A549 (cell line): ENCODE results near the gene GCHFR. TPM values are rescaled to one million over a fixed set of nuclear protein-coding genes. Genes with fewer than 3 reads are reported as not detected.

Experiments used
- ATAC-seq, 2 experiments: fragments of 200-7000 bp in 1 of 2; fragments of >200 bp in 1 of 2; cut with Nextera tagmentation in 1 of 2; cut with Tn5 transposase in 1 of 2; 3 replicates each; pipeline versions ENCODE4 v1.8.0 to v1.9.1; 2018 to 2020; ENCODE audit warnings: mild to moderate bottlenecking in 1 of 2, moderate library complexity in 1 of 2
- CTCF ChIA-PET: fragments of 300-600 bp; sonication (Branson Sonifier 250); formaldehyde crosslinking; extraction: SDS; loops from one replicate; lab custom pipeline; 2021; ENCODE audit warnings: antibody characterized with exemption, inconsistent platforms; lab: Yijun Ruan, JAX
- POLR2A ChIA-PET: fragments of 350-600 bp; formaldehyde crosslinking; extraction: SDS; loops from one replicate; lab custom pipeline; 2021; ENCODE audit warnings: antibody characterized with exemption, inconsistent platforms; lab: Yijun Ruan, JAX
- DNase-seq, 2 experiments: peaks; one replicate each; pipeline versions ENCODE4 v3.0.0 to v3.0.0-alpha.2; 2011 to 2016; ENCODE audit warnings: low read depth in 1 of 2, low spot score in 1 of 2
- FAIRE-seq: peaks from 2 replicates; lab custom pipeline; 2011; peaks lifted over from hg19 to GRCh38; lab: Jason Lieb, UNC
- H3K27ac ChIP-seq, 2 experiments: fragments of >200 bp; sonication (Bioruptor Twin); formaldehyde crosslinking; 3 replicates each; pipeline ENCODE4 v1.5.1; 2016 to 2017
- H3K4me1 ChIP-seq: fragments of >200 bp; sonication (Bioruptor Twin); formaldehyde crosslinking; 3 replicates; pipeline ENCODE4 v1.6.1; 2016
- H3K4me2 ChIP-seq: fragments of >200 bp; sonication (Bioruptor Twin); formaldehyde crosslinking; 3 replicates; pipeline ENCODE4 v1.6.1; 2016
- H3K4me3 ChIP-seq: fragments of >200 bp; sonication (Bioruptor Twin); formaldehyde crosslinking; 3 replicates; pipeline ENCODE4 v1.5.1; 2016
- H3K9me3 ChIP-seq: fragments of >200 bp; sonication (Bioruptor Twin); formaldehyde crosslinking; 3 replicates; pipeline ENCODE4 v1.6.1; 2016
- BHLHE40 ChIP-seq: IDR thresholded peaks from 2 replicates; pipeline ENCODE4 v1.6.1; 2012; ENCODE audit warnings: low read depth, low read length, inconsistent platforms
- CEBPB ChIP-seq, 2 experiments: fragments of >200 bp in 1 of 2; sonication (Bioruptor Twin) in 1 of 2; formaldehyde crosslinking in 1 of 2; IDR thresholded peaks; 2 replicates each; pipeline ENCODE4 v1.6.1; 2012 to 2016
- CHD2 ChIP-seq: fragments of 150-350 bp; IDR thresholded peaks from 2 replicates; pipeline ENCODE4 v1.6.1; 2014; ENCODE audit warnings: low read length; ENCODE audit not compliant: partially characterized antibody
- EP300 ChIP-seq, 2 experiments: fragments of >200 bp; sonication (Bioruptor Twin); formaldehyde crosslinking; IDR thresholded peaks; 2 replicates in 1 of 2; 3 replicates in 1 of 2; pipeline ENCODE4 v1.6.1; 2016 to 2017
- ESRRA ChIP-seq: fragments of 150-350 bp; IDR thresholded peaks from 2 replicates; pipeline ENCODE4 v1.6.1; 2014; ENCODE audit warnings: mild to moderate bottlenecking, low read length, borderline replicate concordance
- JUN ChIP-seq, 2 experiments: fragments of >200 bp; sonication (Bioruptor Twin); formaldehyde crosslinking; IDR thresholded peaks; 2 replicates in 1 of 2; 3 replicates in 1 of 2; pipeline ENCODE4 v1.6.1; 2016 to 2017
- RNF2 ChIP-seq: fragments of 200-600 bp; sonication (generic); IDR thresholded peaks from 2 replicates; pipeline ENCODE4 v1.6.1; 2016; ENCODE audit warnings: low read depth, mild to moderate bottlenecking, antibody characterized with exemption, moderate library complexity, borderline replicate concordance
- SMC3 ChIP-seq: fragments of >200 bp; sonication (Bioruptor Twin); formaldehyde crosslinking; IDR thresholded peaks from 3 replicates; pipeline ENCODE4 v1.6.1; 2018; ENCODE audit warnings: inconsistent platforms
- ZC3H11A ChIP-seq: fragments of 450-650 bp; IDR thresholded peaks from 2 replicates; pipeline ENCODE4 v1.6.1; 2014; ENCODE audit warnings: antibody characterized with exemption, mild to moderate bottlenecking
- ZFP36 ChIP-seq: fragments of 450-650 bp; IDR thresholded peaks from 2 replicates; pipeline ENCODE4 v1.6.1; 2014; ENCODE audit warnings: borderline replicate concordance; ENCODE audit not compliant: partially characterized antibody
- ZNF302 ChIP-seq: fragments of 250-450 bp; sonication (Bioruptor Pico); IDR thresholded peaks from 2 replicates; pipeline ENCODE4 v1.9.0; 2021; ENCODE audit warnings: inconsistent platforms, mild to moderate bottlenecking, moderate library complexity
- WGBS: methylation state at CpG from one replicate; pipeline ENCODE4 v1.1.6; 2017; ENCODE audit errors: missing lambda C conversion rate; 5-methylcytosine and 5-hydroxymethylcytosine counted together
- polyA plus RNA-seq, 4 experiments: library from polyadenylated mRNA; depleted of rRNA in 3 of 4; stranded (reverse); fragments of >200 nt; fragmentation: RNase III in 1 of 4; extraction: RNeasy Plus Mini Kit Qiagen cat#74134 plus additional on column Dnase treatment in 1 of 4; gene quantifications; 2 replicates in 3 of 4; 3 replicates in 1 of 4; pipeline ENCODE4 v1.2.3, GENCODE V29; 2011 to 2017
- TF ChIP-seq, protein P1 (sequence below): fragments of 250-450 bp; sonication (Bioruptor Pico); IDR thresholded peaks from 2 replicates; pipeline ENCODE4 v1.5.0; 2021; ENCODE audit warnings: mild to moderate bottlenecking, moderate library complexity, borderline replicate concordance
- TF ChIP-seq, protein P2 (sequence below): IDR thresholded peaks from 2 replicates; pipeline ENCODE4 v1.6.1; 2012; ENCODE audit warnings: low read depth, borderline replicate concordance
- TF ChIP-seq, protein P3 (sequence below): fragments of >200 bp; sonication (Bioruptor Twin); formaldehyde crosslinking; IDR thresholded peaks from 3 replicates; pipeline ENCODE4 v1.5.1; 2016

GCHFR gene
- polyA plus RNA-seq, 2 of the 4 experiments (the other 2 are of a cell fraction), result 6.9 to 7.7 TPM

DNA sequence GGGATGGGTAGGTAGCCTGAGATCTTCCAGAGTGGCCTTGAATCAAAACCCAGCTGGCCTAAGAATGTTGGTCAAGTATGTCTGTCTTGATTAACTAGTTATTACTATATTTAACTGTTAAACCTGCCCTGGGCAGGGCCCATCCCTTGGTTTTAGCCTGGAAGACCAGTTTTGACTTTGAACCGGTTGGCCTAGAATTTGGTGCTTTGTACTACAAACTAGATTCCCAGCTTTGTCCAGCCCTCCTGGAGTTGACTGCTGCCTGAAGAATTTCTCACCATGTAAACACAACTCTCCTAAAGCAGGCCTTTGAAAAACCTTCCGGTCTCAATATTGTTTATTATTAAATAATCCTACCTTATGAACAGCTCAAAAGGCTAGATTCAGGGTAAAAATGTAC, 21.9 kb downstream of the GCHFR start:
- Histone ChIP-seq H3K9me3 (no peaks in the 10 kb centered on the region), H3K4me3 (no peak overlapping the region), H3K4me1 (peaks cover 24% of the 10 kb centered on the region), H3K27ac (peak overlapping the region in 1 of 2 experiments; percentile 26; a peak in 2 of 6 replicates), H3K4me2 (no peak overlapping the region)
- 89% methylated on average over 2 of the region's 2 CpGs for WGBS
- ChIA-PET POLR2A (no interaction called here), CTCF (interaction anchor here (0.6 to 4.1 kb wide), 6 partner anchors 11 to 154 kb away, joined by 3 to 17 read pairs (median 3); partner anchors contain the start of gene C15orf62)
- ATAC-seq, result no peak
- DNase-seq, result no peak
- TF ChIP-seq ESRRA, result no peak
- TF ChIP-seq, protein P1, sequence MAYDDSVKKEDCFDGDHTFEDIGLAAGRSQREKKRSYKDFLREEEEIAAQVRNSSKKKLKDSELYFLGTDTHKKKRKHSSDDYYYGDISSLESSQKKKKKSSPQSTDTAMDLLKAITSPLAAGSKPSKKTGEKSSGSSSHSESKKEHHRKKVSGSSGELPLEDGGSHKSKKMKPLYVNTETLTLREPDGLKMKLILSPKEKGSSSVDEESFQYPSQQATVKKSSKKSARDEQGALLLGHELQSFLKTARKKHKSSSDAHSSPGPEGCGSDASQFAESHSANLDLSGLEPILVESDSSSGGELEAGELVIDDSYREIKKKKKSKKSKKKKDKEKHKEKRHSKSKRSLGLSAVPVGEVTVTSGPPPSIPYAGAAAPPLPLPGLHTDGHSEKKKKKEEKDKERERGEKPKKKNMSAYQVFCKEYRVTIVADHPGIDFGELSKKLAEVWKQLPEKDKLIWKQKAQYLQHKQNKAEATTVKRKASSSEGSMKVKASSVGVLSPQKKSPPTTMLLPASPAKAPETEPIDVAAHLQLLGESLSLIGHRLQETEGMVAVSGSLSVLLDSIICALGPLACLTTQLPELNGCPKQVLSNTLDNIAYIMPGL (CRISPR knock-in tag), result no peak
- TF ChIP-seq SMC3, result no peak
- no peak for TF ChIP-seq ZFP36
- TF ChIP-seq, protein P2, sequence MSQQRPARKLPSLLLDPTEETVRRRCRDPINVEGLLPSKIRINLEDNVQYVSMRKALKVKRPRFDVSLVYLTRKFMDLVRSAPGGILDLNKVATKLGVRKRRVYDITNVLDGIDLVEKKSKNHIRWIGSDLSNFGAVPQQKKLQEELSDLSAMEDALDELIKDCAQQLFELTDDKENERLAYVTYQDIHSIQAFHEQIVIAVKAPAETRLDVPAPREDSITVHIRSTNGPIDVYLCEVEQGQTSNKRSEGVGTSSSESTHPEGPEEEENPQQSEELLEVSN, result no peak
- no peak for FAIRE-seq

DNA sequence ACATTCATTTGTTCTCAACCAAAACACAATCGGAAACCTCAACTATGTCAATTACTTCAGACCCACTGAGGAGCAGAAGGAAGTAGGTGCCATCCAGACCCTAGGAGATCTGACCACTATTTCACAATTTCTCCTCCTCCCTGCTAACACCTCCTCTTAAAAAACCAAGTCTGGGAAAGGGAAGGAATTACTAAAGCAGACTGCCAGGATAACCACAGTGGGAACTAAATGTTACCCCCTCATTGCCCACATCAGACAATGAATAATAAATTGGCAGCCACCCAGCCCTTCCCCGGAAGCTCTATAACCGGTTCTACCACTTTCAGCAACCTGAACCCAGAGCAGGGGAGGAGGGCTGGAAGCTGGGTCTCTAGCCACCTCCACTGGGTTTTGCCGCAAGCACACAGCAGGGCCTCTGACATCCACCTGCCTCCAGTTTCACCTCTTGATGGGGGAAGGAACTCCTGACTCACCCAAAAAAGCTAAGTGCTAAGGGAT, 23.5 kb downstream of the GCHFR start:
- Histone ChIP-seq H3K4me2 (peak overlapping the region; percentile 49), H3K4me3 (no peak overlapping the region), H3K9me3 (no peaks in the 10 kb centered on the region), H3K27ac (peak overlapping the region; percentile 46 to 77; a peak in 4 of 6 replicates), H3K4me1 (peaks cover 36% of the 10 kb centered on the region)
- POLR2A ChIA-PET, result interaction anchor here (1.2 kb wide), 1 partner anchor 41 kb away, joined by 3 read pairs; no protein-coding TSS in a partner anchor
- DNase-seq (no peak), ATAC-seq (no peak), FAIRE-seq (no peak)
- TF ChIP-seq EP300 (IDR thresholded peaks at IDR 0.05) (peak in 1 of 2 experiments; percentile 42; a peak in 1 of 5 replicates), ZC3H11A (no peak), CEBPB (IDR thresholded peaks at IDR 0.05) (0 out of 4 replicates have a peak, but pooled peaks of 1 of the 2 experiments have one; percentile 24), JUN (IDR thresholded peaks at IDR 0.05) (0 out of 5 replicates have a peak, but pooled peaks of 1 of the 2 experiments have one; percentile 24), BHLHE40 (no peak)
- TF ChIP-seq, protein P3, sequence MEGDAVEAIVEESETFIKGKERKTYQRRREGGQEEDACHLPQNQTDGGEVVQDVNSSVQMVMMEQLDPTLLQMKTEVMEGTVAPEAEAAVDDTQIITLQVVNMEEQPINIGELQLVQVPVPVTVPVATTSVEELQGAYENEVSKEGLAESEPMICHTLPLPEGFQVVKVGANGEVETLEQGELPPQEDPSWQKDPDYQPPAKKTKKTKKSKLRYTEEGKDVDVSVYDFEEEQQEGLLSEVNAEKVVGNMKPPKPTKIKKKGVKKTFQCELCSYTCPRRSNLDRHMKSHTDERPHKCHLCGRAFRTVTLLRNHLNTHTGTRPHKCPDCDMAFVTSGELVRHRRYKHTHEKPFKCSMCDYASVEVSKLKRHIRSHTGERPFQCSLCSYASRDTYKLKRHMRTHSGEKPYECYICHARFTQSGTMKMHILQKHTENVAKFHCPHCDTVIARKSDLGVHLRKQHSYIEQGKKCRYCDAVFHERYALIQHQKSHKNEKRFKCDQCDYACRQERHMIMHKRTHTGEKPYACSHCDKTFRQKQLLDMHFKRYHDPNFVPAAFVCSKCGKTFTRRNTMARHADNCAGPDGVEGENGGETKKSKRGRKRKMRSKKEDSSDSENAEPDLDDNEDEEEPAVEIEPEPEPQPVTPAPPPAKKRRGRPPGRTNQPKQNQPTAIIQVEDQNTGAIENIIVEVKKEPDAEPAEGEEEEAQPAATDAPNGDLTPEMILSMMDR, result no peak
- WGBS, result 28% methylated on average over 3 of the region's 4 CpGs
- CTCF ChIA-PET, result interaction anchor here (1.2 to 4.1 kb wide), 4 partner anchors 9 to 70 kb away, joined by 3 to 17 read pairs (median 6); no protein-coding TSS in a partner anchor

DNA sequence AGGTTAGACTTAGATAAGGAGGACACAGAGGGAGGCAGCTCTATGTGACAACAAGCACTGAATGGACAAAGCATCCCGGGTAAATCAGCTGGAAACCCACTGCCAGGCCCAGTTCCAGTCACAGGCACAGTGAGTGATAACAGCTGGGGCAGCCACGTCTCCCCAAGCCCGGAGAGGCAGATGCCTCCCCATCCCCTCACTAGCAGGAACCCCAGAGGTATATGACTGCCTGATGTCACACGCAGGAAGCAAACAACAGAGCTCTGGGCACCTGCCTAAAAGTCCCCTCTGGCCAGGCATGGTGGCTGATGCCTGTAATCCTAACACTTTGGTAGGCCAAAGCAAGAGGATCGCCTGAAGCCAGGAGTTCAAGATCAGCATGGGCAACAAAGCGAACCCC, 24.1 kb downstream of the GCHFR start:
- TF ChIP-seq SMC3, result no peak
- TF ChIP-seq RNF2, result no peak
- no peak for TF ChIP-seq CHD2
- no peak for TF ChIP-seq ZNF302 (CRISPR knock-in tag)
- ATAC-seq (no peak), FAIRE-seq (no peak), DNase-seq (no peak)
- H3K4me2 ChIP-seq, result peak overlapping the region; percentile 49
- 76% methylated on average over 3 of the region's 6 CpGs for WGBS
- H3K9me3 ChIP-seq, result no peaks in the 10 kb centered on the region
- CTCF ChIA-PET, result interaction anchor here (1.4 to 2.3 kb wide), 2 partner anchors 21 to 70 kb away, joined by 5 to 6 read pairs; no protein-coding TSS in a partner anchor
- H3K4me3 ChIP-seq, result no peak overlapping the region
- H3K4me1 ChIP-seq, result peaks cover 42% of the 10 kb centered on the region
- peak overlapping the region; percentile 40 to 77; a peak in 4 of 6 replicates for H3K27ac ChIP-seq
- POLR2A ChIA-PET, result interaction anchor here (1.2 kb wide), 1 partner anchor 41 kb away, joined by 3 read pairs; no protein-coding TSS in a partner anchor
